Neuronal stem cell (in vitro differentiated cells): Measurements from ENCODE around the gene TNFSF15. TPM values are rescaled to one million over a fixed set of nuclear protein-coding genes. Genes with fewer than 3 reads are reported as not detected.

Source experiments
- DNase-seq: peaks from one replicate; pipeline ENCODE4 v3.0.0-alpha.2; 2013; ENCODE audit warnings: low spot score
- H2AFZ ChIP-seq: one replicate; pipeline ENCODE4 v1.6.1; 2013; ENCODE audit warnings: mild to moderate bottlenecking, low read length, inconsistent platforms
- H2AK5ac ChIP-seq: 2 replicates; pipeline ENCODE4 v1.6.1; 2013; ENCODE audit warnings: low read depth, mild to moderate bottlenecking, inconsistent platforms, low read length, moderate library complexity, mixed read lengths
- H2BK120ac ChIP-seq: 2 replicates; pipeline ENCODE4 v1.6.1; 2013; ENCODE audit warnings: low read depth, mild to moderate bottlenecking, inconsistent platforms, low read length, moderate library complexity, mixed read lengths
- H2BK12ac ChIP-seq: one replicate; pipeline ENCODE4 v1.6.1; 2013; ENCODE audit warnings: low read length, inconsistent platforms
- H2BK15ac ChIP-seq: 2 replicates; pipeline ENCODE4 v1.6.1; 2013; ENCODE audit warnings: mild to moderate bottlenecking, low read length, inconsistent platforms, mixed read lengths
- H2BK5ac ChIP-seq: one replicate; pipeline ENCODE4 v1.6.1; 2013; ENCODE audit warnings: inconsistent platforms, mild to moderate bottlenecking, low read length, moderate library complexity
- H3K14ac ChIP-seq: one replicate; pipeline ENCODE4 v1.6.1; 2013; ENCODE audit warnings: low read length, inconsistent platforms
- H3K18ac ChIP-seq: 2 replicates; pipeline ENCODE4 v1.6.1; 2013; ENCODE audit warnings: low read length, inconsistent platforms
- H3K23ac ChIP-seq: 2 replicates; pipeline ENCODE4 v1.6.1; 2013; ENCODE audit warnings: low read depth, mild to moderate bottlenecking, mixed read lengths, low read length, inconsistent platforms; ENCODE audit not compliant: poor library complexity
- H3K27ac ChIP-seq: replicated peaks from 3 replicates; pipeline ENCODE4 v1.5.1; 2013; ENCODE audit warnings: low read length, inconsistent platforms
- H3K27me3 ChIP-seq, 3 experiments: 2 replicates each; pipeline ENCODE4 v1.6.1; 2013; ENCODE audit warnings: low read length in 3 of 3, mild to moderate bottlenecking in 2 of 3, inconsistent platforms in 1 of 3, low read depth in 1 of 3, mixed read lengths in 1 of 3, moderate library complexity in 1 of 3; ENCODE audit not compliant: control insufficient read depth in 3 of 3, insufficient read depth in 3 of 3
- H3K36me3 ChIP-seq, 2 donors: replicated peaks in 1 of 2; 2 replicates each; pipeline ENCODE4 v1.6.1; 2013; ENCODE audit warnings: low read length in 2 of 2; ENCODE audit not compliant: control insufficient read depth in 2 of 2, insufficient read depth in 2 of 2
- H3K4ac ChIP-seq: 2 replicates; pipeline ENCODE4 v1.6.1; 2013; ENCODE audit warnings: inconsistent platforms, mild to moderate bottlenecking, low read length, moderate library complexity
- H3K4me1 ChIP-seq, 2 donors: 1 replicate in 1 of 2; 2 replicates in 1 of 2; pipeline ENCODE4 v1.6.1; 2013; ENCODE audit warnings: low read length in 2 of 2, low read depth in 1 of 2; ENCODE audit not compliant: control insufficient read depth in 2 of 2, insufficient read depth in 1 of 2
- H3K4me2 ChIP-seq: one replicate; pipeline ENCODE4 v1.6.1; 2013; ENCODE audit warnings: mild to moderate bottlenecking, low read length, inconsistent platforms; ENCODE audit not compliant: insufficient read depth, poor library complexity, severe bottlenecking
- H3K4me3 ChIP-seq, 2 donors: 2 replicates each; pipeline ENCODE4 v1.5.1; 2013; ENCODE audit warnings: low read length in 2 of 2, mild to moderate bottlenecking in 2 of 2, inconsistent platforms in 1 of 2, moderate library complexity in 1 of 2
- H3K79me1 ChIP-seq: one replicate; pipeline ENCODE4 v1.6.1; 2013; ENCODE audit warnings: low read depth, mild to moderate bottlenecking, inconsistent platforms, low read length, moderate library complexity
- H3K9ac ChIP-seq: one replicate; pipeline ENCODE4 v1.6.1; 2013; ENCODE audit warnings: mild to moderate bottlenecking, low read depth, low read length, inconsistent platforms; ENCODE audit not compliant: poor library complexity
- H3K9me3 ChIP-seq, 2 donors: replicated peaks in 1 of 2; 2 replicates each; pipeline versions ENCODE3 to v1.6.1; 2013; ENCODE audit warnings: low read length in 2 of 2, mild to moderate bottlenecking in 2 of 2, inconsistent platforms in 1 of 2, low read depth in 1 of 2, mixed read lengths in 1 of 2, moderate library complexity in 1 of 2; ENCODE audit not compliant: control insufficient read depth in 2 of 2, insufficient read depth in 1 of 2
- H4K8ac ChIP-seq: one replicate; pipeline ENCODE4 v1.6.1; 2013; ENCODE audit warnings: low read depth, mild to moderate bottlenecking, inconsistent platforms, low read length, moderate library complexity
- H4K91ac ChIP-seq: one replicate; pipeline ENCODE4 v1.6.1; 2013; ENCODE audit warnings: low read length, low read depth, mild to moderate bottlenecking, inconsistent platforms; ENCODE audit not compliant: poor library complexity
- WGBS, 2 donors: extraction: QIAGEN DNeasy Blood & Tissue Kit; methylation state at CpG; one replicate each; pipeline ENCODE4 v1.1.7; 2013; ENCODE audit warnings: missing lambda C conversion rate in 2 of 2, mixed read lengths in 1 of 2; ENCODE audit not compliant: insufficient read length in 2 of 2, insufficient replicate concordance in 1 of 2; ENCODE audit errors: extremely low coverage in 2 of 2; 5-methylcytosine and 5-hydroxymethylcytosine counted together
- polyA plus RNA-seq, 2 experiments: library from polyadenylated mRNA; stranded (reverse); fragments of 200-250 nt; gene quantifications; one replicate each; pipeline ENCODE4 v1.2.3, GENCODE V29; 2013

Gene TNFSF15
- polyA plus RNA-seq (2013, experiment 1 of 2): 0.45 TPM
- 0.43 TPM for polyA plus RNA-seq (2013, experiment 2 of 2)

DNA sequence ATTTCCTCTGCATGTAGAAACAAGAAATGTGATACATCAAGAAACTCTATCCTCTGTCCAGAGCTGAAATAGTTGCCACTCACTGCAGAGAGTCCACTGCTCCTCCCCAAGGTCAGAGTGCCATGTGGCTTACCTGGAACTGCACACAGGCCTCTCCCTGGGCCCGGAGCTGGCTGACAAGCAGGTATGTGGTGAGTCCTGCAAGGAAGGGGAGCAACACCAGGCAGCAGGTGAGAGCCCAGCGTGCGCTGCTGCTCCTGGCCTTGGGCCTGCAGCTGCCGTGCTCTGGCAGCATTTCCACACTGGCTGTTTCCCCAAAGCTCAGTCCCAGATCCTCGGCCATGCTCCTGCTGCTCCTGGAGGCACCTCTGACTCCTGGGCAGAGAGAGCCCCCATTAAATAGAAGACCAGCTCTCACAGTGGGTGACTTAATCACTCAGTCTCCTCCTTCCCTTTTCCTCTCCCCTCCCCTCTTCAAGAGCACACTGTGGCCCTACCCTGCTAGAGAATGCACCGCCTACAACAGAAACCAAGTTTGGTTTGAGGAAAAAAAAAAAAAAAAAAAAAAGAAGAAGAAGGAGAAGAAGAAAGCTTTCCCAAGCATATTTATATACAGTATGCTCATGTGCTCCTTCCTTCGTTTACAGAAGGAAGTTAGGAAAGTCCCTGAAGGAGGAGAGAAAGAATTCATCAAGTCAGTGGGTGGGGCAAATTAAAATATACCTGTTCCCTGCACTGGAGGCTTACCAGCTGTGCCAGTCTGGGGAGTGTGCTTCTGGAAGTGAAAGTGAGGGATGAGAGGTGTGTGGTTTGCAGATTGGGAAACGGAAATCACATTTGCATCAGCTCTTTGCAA, at the start of gene TNFSF15:
Gene TNFSF15, minus strand, starts transcription at position 370 of the 856 bp plus-strand sequence. Its CDS starts 27 bp downstream, at position 343.
- no peak within 1 kb of the TSS for H4K8ac ChIP-seq
- H3K4me3 ChIP-seq: no peak within 1 kb of the TSS
- WGBS, 2 donors: no CpG with 5 or more reads among the region's 8 CpGs
- no peak within 1 kb of the TSS for H3K9ac ChIP-seq
- peaks cover 0 to 12% of the 10 kb centered on the region in 2 donors for H3K4me1 ChIP-seq
- no peak within 1 kb of the TSS for H4K91ac ChIP-seq
- H2BK12ac ChIP-seq: no peak within 1 kb of the TSS
- no peak within 1 kb of the TSS for H2BK15ac ChIP-seq
- no peak within 1 kb of the TSS for H2AFZ ChIP-seq
- H2AK5ac ChIP-seq: no peak within 1 kb of the TSS
- no peak within 1 kb of the TSS for H2BK5ac ChIP-seq
- H2BK120ac ChIP-seq: no peak within 1 kb of the TSS
- no peaks in the 10 kb centered on the region for H3K9me3 ChIP-seq
- no peak within 1 kb of the TSS for H3K14ac ChIP-seq
- H3K27me3 ChIP-seq: peaks cover 0 to 11% (median 0%) of the 10 kb centered on the region in 3 experiments
- H3K4me2 ChIP-seq: no peak within 1 kb of the TSS
- H3K18ac ChIP-seq: peak within 1 kb of the TSS; percentile 3
- no peaks in the 10 kb centered on the region for H3K36me3 ChIP-seq
- H3K4ac ChIP-seq: no peak within 1 kb of the TSS
- no peak within 1 kb of the TSS for H3K27ac ChIP-seq
- no peaks in the 10 kb centered on the region for H3K79me1 ChIP-seq
- H3K23ac ChIP-seq: no peak within 1 kb of the TSS
- DNase-seq: no peak

- Histone ChIP-seq H4K91ac (no peak overlapping the region), H2AFZ (no peak overlapping the region), H3K14ac (no peak overlapping the region), H4K8ac (no peak overlapping the region), H3K9ac (no peak overlapping the region), H3K9me3 (no peaks in the 10 kb centered on the region), H3K79me1 (no peaks in the 10 kb centered on the region), H3K4me3 (no peak overlapping the region), H2AK5ac (no peak overlapping the region), H2BK15ac (no peak overlapping the region), H2BK120ac (no peak overlapping the region), H3K4me2 (no peak overlapping the region), H3K4me1 (peaks cover 0 to 3% of the 10 kb centered on the region in 2 donors), H2BK12ac (no peak overlapping the region), H3K23ac (no peak overlapping the region), H3K27ac (no peak overlapping the region), H3K27me3 (no peaks in the 10 kb centered on the region), H3K18ac (no peak overlapping the region), H3K36me3 (no peaks in the 10 kb centered on the region), H2BK5ac (no peak overlapping the region), H3K4ac (no peak overlapping the region)
- WGBS, 2 donors: no CpG with 5 or more reads among the region's 2 CpGs
- no peak for DNase-seq
These were observed 49.6 kb upstream of the TNFSF15 start for GRCh38 chr9:114855488-114855887.

DNA sequence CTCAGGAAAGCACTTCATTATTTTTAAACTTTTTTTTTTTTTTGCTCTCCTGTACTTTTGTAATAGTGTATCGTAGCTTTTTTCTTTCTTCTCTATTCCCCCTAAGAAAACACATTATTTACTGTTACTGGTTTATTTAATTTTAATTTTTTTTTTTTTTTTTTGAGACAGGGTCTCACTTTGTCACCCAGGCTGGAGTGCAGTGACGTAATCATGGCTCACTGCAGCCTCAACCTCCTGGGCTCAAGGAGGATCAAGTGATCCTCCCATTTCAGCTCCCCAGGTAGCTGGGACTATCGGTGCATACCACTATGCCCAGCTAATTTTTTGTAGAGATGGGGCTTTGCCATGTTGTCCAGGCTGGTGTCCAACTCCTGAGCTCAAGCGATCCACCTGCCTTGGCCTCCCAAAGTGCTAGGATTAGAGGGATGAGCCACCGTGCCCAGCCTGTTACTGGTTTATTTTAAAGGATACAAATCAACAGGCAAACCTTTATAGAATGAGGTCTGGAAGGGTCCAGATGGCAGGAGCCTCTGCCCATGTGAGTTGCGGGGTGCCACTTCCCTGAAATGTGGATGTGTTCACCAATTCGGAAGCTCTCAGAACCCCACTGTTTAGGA, 49.0 kb upstream of the TNFSF15 start:
- H3K27ac ChIP-seq: no peak overlapping the region
- no peaks in the 10 kb centered on the region for H3K27me3 ChIP-seq
- no peak overlapping the region for H4K91ac ChIP-seq
- H2BK15ac ChIP-seq: no peak overlapping the region
- no peak overlapping the region for H3K4me3 ChIP-seq
- no peaks in the 10 kb centered on the region for H3K9me3 ChIP-seq
- no peak overlapping the region for H3K14ac ChIP-seq
- no peak overlapping the region for H3K4me2 ChIP-seq
- H2BK120ac ChIP-seq: no peak overlapping the region
- no peak overlapping the region for H4K8ac ChIP-seq
- DNase-seq: no peak
- H2AFZ ChIP-seq: no peak overlapping the region
- no peak overlapping the region for H3K23ac ChIP-seq
- no peaks in the 10 kb centered on the region for H3K79me1 ChIP-seq
- H2BK5ac ChIP-seq: no peak overlapping the region
- H2BK12ac ChIP-seq: no peak overlapping the region
- H3K36me3 ChIP-seq: no peaks in the 10 kb centered on the region
- H3K4me1 ChIP-seq: peaks cover 0 to 3% of the 10 kb centered on the region in 2 donors
- H3K4ac ChIP-seq: no peak overlapping the region
- no CpG with 5 or more reads among the region's 7 CpGs for WGBS, 2 donors
- no peak overlapping the region for H2AK5ac ChIP-seq
- no peak overlapping the region for H3K9ac ChIP-seq
- H3K18ac ChIP-seq: no peak overlapping the region
